ENCODE results near the gene NME7. TPM values are rescaled to one million over a fixed set of nuclear protein-coding genes. Genes with fewer than 3 reads are reported as not detected.

NME7 gene
- total RNA-seq, 1 experiment from 2014 or later: 13.8 TPM

DNA sequence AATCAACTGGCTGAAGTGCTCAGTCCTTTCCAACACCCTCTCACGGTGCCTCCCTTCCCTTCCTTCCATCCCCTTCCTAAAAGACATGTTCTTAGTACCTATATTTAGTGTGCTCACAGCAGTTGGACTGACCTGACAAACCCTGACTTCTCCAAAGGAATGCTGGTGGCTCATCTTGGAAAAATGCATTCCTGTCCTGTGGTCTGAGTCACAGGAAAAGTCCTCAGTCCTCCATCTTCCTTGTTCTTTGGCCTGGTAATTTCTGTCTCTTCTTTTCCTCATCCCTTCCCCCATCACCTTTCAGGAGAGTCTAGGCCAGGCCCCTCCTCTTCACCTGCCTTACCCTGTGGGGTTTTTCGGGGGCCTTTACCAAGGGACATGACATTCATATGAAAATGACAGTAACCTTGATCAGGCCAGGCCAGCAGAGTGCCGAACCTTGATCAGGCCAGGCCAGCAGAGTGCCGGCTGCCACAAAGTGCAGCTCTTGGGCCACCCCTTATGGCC is 253.9 kb downstream of the NME7 start (continued):
- TF ChIP-seq, protein P1, sequence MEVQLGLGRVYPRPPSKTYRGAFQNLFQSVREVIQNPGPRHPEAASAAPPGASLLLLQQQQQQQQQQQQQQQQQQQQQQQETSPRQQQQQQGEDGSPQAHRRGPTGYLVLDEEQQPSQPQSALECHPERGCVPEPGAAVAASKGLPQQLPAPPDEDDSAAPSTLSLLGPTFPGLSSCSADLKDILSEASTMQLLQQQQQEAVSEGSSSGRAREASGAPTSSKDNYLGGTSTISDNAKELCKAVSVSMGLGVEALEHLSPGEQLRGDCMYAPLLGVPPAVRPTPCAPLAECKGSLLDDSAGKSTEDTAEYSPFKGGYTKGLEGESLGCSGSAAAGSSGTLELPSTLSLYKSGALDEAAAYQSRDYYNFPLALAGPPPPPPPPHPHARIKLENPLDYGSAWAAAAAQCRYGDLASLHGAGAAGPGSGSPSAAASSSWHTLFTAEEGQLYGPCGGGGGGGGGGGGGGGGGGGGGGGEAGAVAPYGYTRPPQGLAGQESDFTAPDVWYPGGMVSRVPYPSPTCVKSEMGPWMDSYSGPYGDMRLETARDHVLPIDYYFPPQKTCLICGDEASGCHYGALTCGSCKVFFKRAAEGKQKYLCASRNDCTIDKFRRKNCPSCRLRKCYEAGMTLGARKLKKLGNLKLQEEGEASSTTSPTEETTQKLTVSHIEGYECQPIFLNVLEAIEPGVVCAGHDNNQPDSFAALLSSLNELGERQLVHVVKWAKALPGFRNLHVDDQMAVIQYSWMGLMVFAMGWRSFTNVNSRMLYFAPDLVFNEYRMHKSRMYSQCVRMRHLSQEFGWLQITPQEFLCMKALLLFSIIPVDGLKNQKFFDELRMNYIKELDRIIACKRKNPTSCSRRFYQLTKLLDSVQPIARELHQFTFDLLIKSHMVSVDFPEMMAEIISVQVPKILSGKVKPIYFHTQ (CRISPR knock-in tag; IDR thresholded peaks at IDR 0.05): no peak
- TF ChIP-seq, protein P2, sequence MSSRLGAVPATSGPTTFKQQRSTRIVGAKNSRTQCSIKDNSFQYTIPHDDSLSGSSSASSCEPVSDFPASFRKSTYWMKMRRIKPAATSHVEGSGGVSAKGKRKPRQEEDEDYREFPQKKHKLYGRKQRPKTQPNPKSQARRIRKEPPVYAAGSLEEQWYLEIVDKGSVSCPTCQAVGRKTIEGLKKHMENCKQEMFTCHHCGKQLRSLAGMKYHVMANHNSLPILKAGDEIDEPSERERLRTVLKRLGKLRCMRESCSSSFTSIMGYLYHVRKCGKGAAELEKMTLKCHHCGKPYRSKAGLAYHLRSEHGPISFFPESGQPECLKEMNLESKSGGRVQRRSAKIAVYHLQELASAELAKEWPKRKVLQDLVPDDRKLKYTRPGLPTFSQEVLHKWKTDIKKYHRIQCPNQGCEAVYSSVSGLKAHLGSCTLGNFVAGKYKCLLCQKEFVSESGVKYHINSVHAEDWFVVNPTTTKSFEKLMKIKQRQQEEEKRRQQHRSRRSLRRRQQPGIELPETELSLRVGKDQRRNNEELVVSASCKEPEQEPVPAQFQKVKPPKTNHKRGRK (CRISPR knock-in tag; IDR thresholded peaks at IDR 0.05; ENCODE audit: borderline replicate concordance): no peak
- no peak for TF ChIP-seq NFE2L1 (CRISPR knock-in tag; IDR thresholded peaks at IDR 0.05)
- no peak for TF ChIP-seq ZNF138 (CRISPR knock-in tag; conservative IDR thresholded peaks at IDR 0.05)
- TF ChIP-seq GRHL2 (CRISPR knock-in tag; IDR thresholded peaks at IDR 0.05; ENCODE audit: insufficient replicate concordance, severe bottlenecking): no peak
- TF ChIP-seq ZNF671 (CRISPR knock-in tag; IDR thresholded peaks at IDR 0.05): no peak
- TF ChIP-seq NR2C2 (CRISPR knock-in tag; IDR thresholded peaks at IDR 0.05): no peak
- no peak for TF ChIP-seq ZNF423 (CRISPR knock-in tag; IDR thresholded peaks at IDR 0.05)

DNA sequence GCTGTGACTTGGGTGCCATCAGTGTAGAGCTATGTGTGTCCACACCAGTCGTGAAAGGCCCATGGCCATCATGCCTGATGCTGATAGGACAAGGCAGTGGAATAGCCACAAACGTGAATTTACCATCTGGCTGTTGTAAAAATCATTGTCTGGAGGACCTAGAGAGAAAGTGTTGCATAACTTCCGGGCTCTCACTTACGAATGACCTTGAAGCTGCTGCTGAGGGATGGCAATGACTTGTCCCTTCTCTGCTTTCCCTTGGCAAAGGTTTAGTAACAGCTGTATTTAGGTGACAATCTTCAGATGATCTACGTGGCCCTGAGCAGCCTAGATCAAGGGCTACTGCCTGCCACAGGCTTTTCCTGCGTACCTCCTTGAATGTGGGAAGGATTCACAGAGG is 255.4 kb downstream of the NME7 start:
- POLR2A ChIA-PET: interaction anchor here (0.6 kb wide), 1 partner anchor 31 kb away, joined by 7 read pairs; no protein-coding TSS in a partner anchor
- CTCF ChIA-PET: no interaction called here
- peak overlapping the region; percentile 86 for H3K27ac Mint-ChIP-seq
- ATAC-seq: no peak
- H3K4me1 Mint-ChIP-seq: peaks cover 63% of the 10 kb centered on the region
- peaks cover 39% of the 10 kb centered on the region for H3K36me3 Mint-ChIP-seq
- no peak overlapping the region for H3K4me3 Mint-ChIP-seq
- no peaks in the 10 kb centered on the region for H3K27me3 Mint-ChIP-seq (ENCODE audit: low read depth)
- TF ChIP-seq RORB (CRISPR knock-in tag; IDR thresholded peaks at IDR 0.05) (no peak), ZNF232 (CRISPR knock-in tag; IDR thresholded peaks at IDR 0.05) (no peak)
- TF ChIP-seq, protein P3, sequence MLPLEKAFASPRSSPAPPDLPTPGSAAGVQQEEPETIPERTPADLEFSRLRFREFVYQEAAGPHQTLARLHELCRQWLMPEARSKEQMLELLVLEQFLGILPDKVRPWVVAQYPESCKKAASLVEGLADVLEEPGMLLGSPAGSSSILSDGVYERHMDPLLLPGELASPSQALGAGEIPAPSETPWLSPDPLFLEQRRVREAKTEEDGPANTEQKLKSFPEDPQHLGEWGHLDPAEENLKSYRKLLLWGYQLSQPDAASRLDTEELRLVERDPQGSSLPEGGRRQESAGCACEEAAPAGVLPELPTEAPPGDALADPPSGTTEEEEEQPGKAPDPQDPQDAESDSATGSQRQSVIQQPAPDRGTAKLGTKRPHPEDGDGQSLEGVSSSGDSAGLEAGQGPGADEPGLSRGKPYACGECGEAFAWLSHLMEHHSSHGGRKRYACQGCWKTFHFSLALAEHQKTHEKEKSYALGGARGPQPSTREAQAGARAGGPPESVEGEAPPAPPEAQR (CRISPR knock-in tag; IDR thresholded peaks at IDR 0.05): no peak
- no peaks in the 10 kb centered on the region for H3K9me3 Mint-ChIP-seq
- no peak for DNase-seq (ENCODE audit: low spot score)

DNA sequence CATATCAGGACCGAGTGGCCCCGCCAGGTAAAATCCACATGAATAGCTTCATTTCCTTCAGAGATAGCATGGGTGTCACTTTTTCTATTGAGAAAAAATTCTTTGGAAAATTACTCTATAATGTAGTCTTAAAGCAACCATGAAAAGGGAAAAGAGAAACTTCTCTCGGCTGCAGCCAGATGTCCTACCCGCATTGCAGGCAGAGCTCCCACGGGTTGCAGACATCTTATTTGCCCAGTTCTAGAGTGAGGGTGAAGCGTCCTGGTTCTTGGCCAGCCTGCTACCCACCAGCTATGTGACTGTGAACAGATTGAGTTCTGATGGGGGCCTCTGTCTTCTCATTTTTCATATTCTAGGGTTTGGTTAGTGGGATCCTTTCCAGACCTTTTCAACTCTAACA is 256.1 kb downstream of the NME7 start:
- no peak overlapping the region for H3K27ac Mint-ChIP-seq
- POLR2A ChIA-PET: no interaction called here

DNA sequence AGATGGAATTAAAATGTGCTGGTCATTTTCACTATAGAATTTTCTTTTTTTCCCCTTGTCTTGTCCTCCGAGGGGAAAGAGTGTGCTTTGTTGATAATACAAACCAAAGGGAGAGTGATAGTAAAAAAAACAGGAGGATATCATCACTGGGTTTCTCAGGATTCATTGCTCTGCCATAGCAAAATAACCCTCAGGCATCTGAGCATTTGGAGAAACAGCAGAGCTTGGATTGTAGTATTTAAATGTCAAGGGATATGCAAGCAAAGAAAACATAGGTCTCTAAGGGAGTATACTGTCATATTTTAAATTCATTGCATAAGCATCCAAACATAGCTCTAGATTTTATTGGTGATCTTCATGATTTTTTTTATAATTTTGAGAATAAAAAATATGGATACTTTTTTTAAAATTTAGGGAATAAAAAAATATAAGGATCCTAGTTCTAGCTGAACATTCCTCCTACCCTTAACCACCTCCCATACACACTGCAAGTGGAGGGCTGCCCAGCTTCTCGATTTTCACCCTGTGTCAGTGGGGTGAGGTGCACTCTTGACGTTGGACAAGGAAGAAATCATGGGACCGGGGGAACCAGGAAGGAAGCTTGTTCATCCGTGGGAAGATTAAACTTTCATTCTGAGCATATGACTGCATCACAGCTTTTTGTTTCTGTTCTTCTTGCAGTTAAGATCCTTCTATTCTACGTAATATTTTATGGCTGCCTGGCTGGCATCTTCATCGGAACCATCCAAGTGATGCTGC is 256.7 kb downstream of the NME7 start:
- ATAC-seq: no peak
- TF ChIP-seq, protein P4, sequence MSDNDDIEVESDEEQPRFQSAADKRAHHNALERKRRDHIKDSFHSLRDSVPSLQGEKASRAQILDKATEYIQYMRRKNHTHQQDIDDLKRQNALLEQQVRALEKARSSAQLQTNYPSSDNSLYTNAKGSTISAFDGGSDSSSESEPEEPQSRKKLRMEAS (CRISPR knock-in tag; IDR thresholded peaks at IDR 0.05): no peak
- TF ChIP-seq FOXP1 (CRISPR knock-in tag; IDR thresholded peaks at IDR 0.05; ENCODE audit: borderline replicate concordance) (no peak), GTF2I (CRISPR knock-in tag; conservative IDR thresholded peaks at IDR 0.05) (no peak), GRHL2 (CRISPR knock-in tag; IDR thresholded peaks at IDR 0.05; ENCODE audit: insufficient replicate concordance, severe bottlenecking) (no peak), GABPB1 (CRISPR knock-in tag; IDR thresholded peaks at IDR 0.05) (no peak), CREM (CRISPR knock-in tag; IDR thresholded peaks at IDR 0.05) (no peak), PRRX2 (CRISPR knock-in tag; IDR thresholded peaks at IDR 0.05) (no peak), SMAD3 (CRISPR knock-in tag; IDR thresholded peaks at IDR 0.05; ENCODE audit: borderline replicate concordance) (no peak), CBFB (CRISPR knock-in tag; IDR thresholded peaks at IDR 0.05; ENCODE audit: low read depth) (no peak)
- TF ChIP-seq, protein P5, sequence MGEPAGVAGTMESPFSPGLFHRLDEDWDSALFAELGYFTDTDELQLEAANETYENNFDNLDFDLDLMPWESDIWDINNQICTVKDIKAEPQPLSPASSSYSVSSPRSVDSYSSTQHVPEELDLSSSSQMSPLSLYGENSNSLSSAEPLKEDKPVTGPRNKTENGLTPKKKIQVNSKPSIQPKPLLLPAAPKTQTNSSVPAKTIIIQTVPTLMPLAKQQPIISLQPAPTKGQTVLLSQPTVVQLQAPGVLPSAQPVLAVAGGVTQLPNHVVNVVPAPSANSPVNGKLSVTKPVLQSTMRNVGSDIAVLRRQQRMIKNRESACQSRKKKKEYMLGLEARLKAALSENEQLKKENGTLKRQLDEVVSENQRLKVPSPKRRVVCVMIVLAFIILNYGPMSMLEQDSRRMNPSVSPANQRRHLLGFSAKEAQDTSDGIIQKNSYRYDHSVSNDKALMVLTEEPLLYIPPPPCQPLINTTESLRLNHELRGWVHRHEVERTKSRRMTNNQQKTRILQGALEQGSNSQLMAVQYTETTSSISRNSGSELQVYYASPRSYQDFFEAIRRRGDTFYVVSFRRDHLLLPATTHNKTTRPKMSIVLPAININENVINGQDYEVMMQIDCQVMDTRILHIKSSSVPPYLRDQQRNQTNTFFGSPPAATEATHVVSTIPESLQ (CRISPR knock-in tag; IDR thresholded peaks at IDR 0.05): no peak
- TF ChIP-seq, protein P6, sequence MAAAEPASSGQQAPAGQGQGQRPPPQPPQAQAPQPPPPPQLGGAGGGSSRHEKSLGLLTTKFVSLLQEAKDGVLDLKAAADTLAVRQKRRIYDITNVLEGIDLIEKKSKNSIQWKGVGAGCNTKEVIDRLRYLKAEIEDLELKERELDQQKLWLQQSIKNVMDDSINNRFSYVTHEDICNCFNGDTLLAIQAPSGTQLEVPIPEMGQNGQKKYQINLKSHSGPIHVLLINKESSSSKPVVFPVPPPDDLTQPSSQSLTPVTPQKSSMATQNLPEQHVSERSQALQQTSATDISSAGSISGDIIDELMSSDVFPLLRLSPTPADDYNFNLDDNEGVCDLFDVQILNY (CRISPR knock-in tag; IDR thresholded peaks at IDR 0.05): no peak

More for the DNA sequence above, 256.1 kb downstream of the NME7 start:
- H3K36me3 Mint-ChIP-seq: peaks cover 35% of the 10 kb centered on the region
- H3K27me3 Mint-ChIP-seq (ENCODE audit: low read depth): no peaks in the 10 kb centered on the region; the same call in 1 of the 2 replicates
- ATAC-seq (no peak), DNase-seq (ENCODE audit: low spot score) (no peak)
- no peak overlapping the region for H3K4me3 Mint-ChIP-seq
- CTCF ChIA-PET: no interaction called here
- no peaks in the 10 kb centered on the region for H3K9me3 Mint-ChIP-seq
- TF ChIP-seq GRHL2 (CRISPR knock-in tag; IDR thresholded peaks at IDR 0.05; ENCODE audit: insufficient replicate concordance, severe bottlenecking): no peak
- H3K4me1 Mint-ChIP-seq: peaks cover 64% of the 10 kb centered on the region

More for the DNA sequence above, 256.7 kb downstream of the NME7 start:
- POLR2A ChIA-PET: no interaction called here
- Mint-ChIP-seq H3K27me3 (ENCODE audit: low read depth) (no peaks in the 10 kb centered on the region; the same call in 1 of the 2 replicates), H3K9me3 (no peaks in the 10 kb centered on the region), H3K4me3 (no peak overlapping the region; the same call in 1 of the 2 replicates), H3K4me1 (peaks cover 58% of the 10 kb centered on the region), H3K27ac (no peak overlapping the region), H3K36me3 (peaks cover 30% of the 10 kb centered on the region)
- no peak for DNase-seq (ENCODE audit: low spot score)
- CTCF ChIA-PET: interaction anchor here (0.7 kb wide), 1 partner anchor 238 kb away, joined by 4 read pairs; no protein-coding TSS in a partner anchor

Data from WTC11 (cell line).